Type B pancreatic cell (in vitro differentiated cells): Measurements from ENCODE around the gene HOXA13. TPM values are rescaled to one million over a fixed set of nuclear protein-coding genes. Genes with fewer than 3 reads are reported as not detected.

Source experiments
- DNase-seq: peaks from one replicate; pipeline ENCODE4 v3.0.0; 2021; ENCODE audit warnings: mixed read lengths; ENCODE audit not compliant: unreplicated experiment; ENCODE audit errors: extremely low spot score
- H3K27ac Mint-ChIP-seq: 2 replicates; pipeline ENCODE4 v1.8.0; 2021; ENCODE audit warnings: mild to moderate bottlenecking, mixed read lengths
- H3K27me3 Mint-ChIP-seq: 2 replicates; pipeline ENCODE4 v1.8.0; 2021; ENCODE audit warnings: mixed read lengths
- H3K36me3 Mint-ChIP-seq: 2 replicates; pipeline ENCODE4 v1.8.0; 2021; ENCODE audit warnings: mixed read lengths
- H3K4me1 Mint-ChIP-seq: one replicate; pipeline ENCODE4 v1.8.0; 2021; ENCODE audit warnings: mixed read lengths; ENCODE audit not compliant: unreplicated experiment
- H3K4me3 Mint-ChIP-seq: 2 replicates; pipeline ENCODE4 v1.8.0; 2021; ENCODE audit warnings: mild to moderate bottlenecking, mixed read lengths
- H3K9me3 Mint-ChIP-seq: 2 replicates; pipeline ENCODE4 v1.8.0; 2021; ENCODE audit warnings: mixed read lengths
- total RNA-seq: library from RNA; stranded (reverse); gene quantifications from 2 replicates; pipeline ENCODE4 v1.2.1, GENCODE V29; 2021; ENCODE audit warnings: low replicate concordance
- TF ChIP-seq, protein P1 (sequence below): fragments of 200-600 bp; sonication (generic); conservative IDR thresholded peaks from 2 replicates; pipeline ENCODE4 v1.5.0; 2021; ENCODE audit warnings: antibody characterized with exemption, mild to moderate bottlenecking

Gene HOXA13
- total RNA-seq, 1 donor from 2014 or later = 0.75 TPM

GRCh38 chr7:27165089-27165995, 34.5 kb downstream of the HOXA13 start, which contains the start of gene HOXA9:
HOXA9 (minus strand) TSS chr7:27165537; CDS start chr7:27165457, 80 bp downstream.
- DNase-seq = no peak
- peaks cover 84% of the 10 kb centered on the region for H3K27me3 Mint-ChIP-seq
- no peak within 1 kb of the TSS for H3K27ac Mint-ChIP-seq
- no peaks in the 10 kb centered on the region for H3K36me3 Mint-ChIP-seq
- H3K4me1 Mint-ChIP-seq = peaks cover 15% of the 10 kb centered on the region
- peak within 1 kb of the TSS; percentile 79 for H3K4me3 Mint-ChIP-seq
- H3K9me3 Mint-ChIP-seq = no peaks in the 10 kb centered on the region
- TF ChIP-seq, protein P1, sequence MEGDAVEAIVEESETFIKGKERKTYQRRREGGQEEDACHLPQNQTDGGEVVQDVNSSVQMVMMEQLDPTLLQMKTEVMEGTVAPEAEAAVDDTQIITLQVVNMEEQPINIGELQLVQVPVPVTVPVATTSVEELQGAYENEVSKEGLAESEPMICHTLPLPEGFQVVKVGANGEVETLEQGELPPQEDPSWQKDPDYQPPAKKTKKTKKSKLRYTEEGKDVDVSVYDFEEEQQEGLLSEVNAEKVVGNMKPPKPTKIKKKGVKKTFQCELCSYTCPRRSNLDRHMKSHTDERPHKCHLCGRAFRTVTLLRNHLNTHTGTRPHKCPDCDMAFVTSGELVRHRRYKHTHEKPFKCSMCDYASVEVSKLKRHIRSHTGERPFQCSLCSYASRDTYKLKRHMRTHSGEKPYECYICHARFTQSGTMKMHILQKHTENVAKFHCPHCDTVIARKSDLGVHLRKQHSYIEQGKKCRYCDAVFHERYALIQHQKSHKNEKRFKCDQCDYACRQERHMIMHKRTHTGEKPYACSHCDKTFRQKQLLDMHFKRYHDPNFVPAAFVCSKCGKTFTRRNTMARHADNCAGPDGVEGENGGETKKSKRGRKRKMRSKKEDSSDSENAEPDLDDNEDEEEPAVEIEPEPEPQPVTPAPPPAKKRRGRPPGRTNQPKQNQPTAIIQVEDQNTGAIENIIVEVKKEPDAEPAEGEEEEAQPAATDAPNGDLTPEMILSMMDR = no peak

DNA sequence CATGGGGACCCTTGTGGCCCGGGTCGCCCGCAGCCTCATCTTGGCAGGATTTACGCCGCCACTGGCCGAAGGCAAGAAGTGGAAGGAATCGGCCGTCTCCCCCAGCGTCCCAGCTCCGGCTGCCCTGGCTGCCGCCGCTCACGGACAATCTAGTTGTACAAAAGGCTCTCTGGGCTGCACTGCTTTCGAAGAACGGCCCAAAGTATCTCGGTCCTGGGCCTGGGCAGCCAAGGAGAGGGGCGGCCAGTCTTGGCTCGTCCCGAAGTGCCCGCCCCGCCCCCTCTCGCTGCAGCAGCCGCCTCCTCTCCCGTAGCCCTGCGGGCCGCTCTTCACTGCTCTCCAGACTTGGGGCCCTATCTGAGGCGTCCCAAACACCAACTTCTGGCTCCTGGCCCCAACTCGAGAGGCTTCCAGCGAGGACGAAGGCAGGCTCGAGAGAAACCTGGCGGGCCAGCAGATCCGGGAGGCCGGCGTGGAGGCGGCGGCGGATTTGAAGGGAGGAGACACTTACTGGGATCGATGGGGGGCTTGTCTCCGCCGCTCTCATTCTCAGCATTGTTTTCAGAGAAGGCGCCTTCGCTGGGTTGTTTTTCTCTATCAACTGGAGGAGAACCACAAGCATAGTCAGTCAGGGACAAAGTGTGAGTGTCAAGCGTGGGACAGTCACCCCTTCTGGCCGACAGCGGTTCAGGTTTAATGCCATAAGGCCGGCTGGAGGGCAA, 35.4 kb downstream of the HOXA13 start:
- H3K27me3 Mint-ChIP-seq = peaks cover 85% of the 10 kb centered on the region
- H3K4me1 Mint-ChIP-seq = peaks cover 15% of the 10 kb centered on the region
- no peaks in the 10 kb centered on the region for H3K9me3 Mint-ChIP-seq
- peak overlapping the region; percentile 79 for H3K4me3 Mint-ChIP-seq
- H3K36me3 Mint-ChIP-seq = no peaks in the 10 kb centered on the region
- no peak for DNase-seq
- TF ChIP-seq, protein P1 = peak; percentile 56
- peak overlapping the region; percentile 14 for H3K27ac Mint-ChIP-seq

GRCh38 chr7:27164045-27164366, 35.9 kb downstream of the HOXA13 start:
- peaks cover 88% of the 10 kb centered on the region for H3K27me3 Mint-ChIP-seq
- H3K27ac Mint-ChIP-seq = peak overlapping the region; percentile 14
- H3K9me3 Mint-ChIP-seq = no peaks in the 10 kb centered on the region
- no peaks in the 10 kb centered on the region for H3K36me3 Mint-ChIP-seq
- DNase-seq = no peak
- H3K4me1 Mint-ChIP-seq = peaks cover 15% of the 10 kb centered on the region
- TF ChIP-seq, protein P1 = no peak
- peak overlapping the region; percentile 79 for H3K4me3 Mint-ChIP-seq

DNA sequence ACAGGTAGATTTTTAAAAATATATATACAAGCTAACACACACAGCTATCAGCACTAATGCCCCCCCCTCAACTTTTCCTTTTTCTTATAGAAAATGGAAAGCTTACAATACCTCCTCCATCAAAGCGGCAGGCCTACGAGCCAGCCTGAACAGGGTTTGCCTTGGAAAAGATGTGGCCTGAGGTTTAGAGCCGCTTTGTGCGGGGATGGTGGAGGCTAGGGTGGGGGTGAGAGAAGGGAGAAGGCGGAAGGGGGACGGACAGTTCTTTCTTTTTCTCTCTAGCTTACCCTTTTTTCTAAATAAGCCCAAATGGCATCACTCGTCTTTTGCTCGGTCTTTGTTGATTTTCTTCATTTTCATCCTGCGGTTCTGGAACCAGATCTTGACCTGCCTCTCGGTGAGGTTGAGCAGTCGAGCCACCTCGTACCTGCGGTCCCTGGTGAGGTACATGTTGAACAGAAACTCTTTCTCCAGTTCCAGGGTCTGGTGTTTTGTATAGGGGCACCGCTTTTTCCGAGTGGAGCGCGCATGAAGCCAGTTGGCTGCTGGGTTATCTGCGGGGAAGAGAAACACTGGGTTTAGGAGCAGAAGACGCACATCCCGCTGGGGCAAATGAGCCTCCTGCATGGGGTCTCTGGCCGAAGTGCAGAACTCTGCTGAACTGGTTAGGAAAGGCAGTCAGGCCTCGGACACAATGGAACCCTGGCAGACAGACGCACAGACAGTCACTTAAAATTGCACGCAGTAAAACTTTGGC, 36.4 kb downstream of the HOXA13 start:
- TF ChIP-seq, protein P1 = no peak
- Mint-ChIP-seq H3K36me3 (no peaks in the 10 kb centered on the region), H3K9me3 (no peaks in the 10 kb centered on the region), H3K4me1 (peaks cover 14% of the 10 kb centered on the region), H3K4me3 (peak overlapping the region; percentile 79), H3K27me3 (peaks cover 88% of the 10 kb centered on the region), H3K27ac (peak overlapping the region; percentile 14)
- DNase-seq = no peak

DNA sequence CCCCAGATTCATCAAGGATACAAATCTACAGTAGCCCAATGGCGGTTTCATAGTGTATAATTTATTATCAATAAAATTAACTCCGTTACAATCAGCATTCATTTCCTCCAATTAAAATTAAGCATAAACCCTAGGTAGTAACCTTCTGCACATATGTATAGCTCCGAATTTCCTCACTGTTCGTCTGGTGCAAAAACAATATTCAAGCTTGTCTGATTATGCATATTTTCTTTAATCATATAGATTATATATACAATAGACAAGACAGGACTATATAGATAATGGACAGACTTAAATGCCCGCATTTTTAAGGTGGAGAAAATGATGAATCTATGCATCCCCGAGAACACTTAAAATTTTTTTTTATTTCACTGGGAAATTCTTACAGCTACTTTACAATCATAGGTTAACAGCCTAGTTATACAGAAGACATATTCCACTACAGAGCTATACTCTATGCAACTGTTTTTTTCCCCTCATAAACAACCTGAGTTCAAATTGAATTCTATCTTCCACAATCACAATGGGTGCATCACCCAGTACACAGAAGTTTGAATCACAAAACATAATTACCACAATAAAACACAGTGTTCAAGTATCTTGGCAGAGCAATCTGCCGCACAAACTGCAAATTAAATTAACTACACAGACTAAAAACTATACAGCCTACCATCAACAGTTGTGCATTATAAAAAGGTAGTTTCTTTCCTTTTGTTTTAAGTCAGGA, 37.2 kb downstream of the HOXA13 start:
- TF ChIP-seq, protein P1 = no peak
- Mint-ChIP-seq H3K4me1 (peaks cover 17% of the 10 kb centered on the region), H3K27ac (no peak overlapping the region), H3K27me3 (peaks cover 88% of the 10 kb centered on the region), H3K9me3 (peaks cover 5% of the 10 kb centered on the region), H3K4me3 (peak overlapping the region; percentile 58), H3K36me3 (peaks cover 4% of the 10 kb centered on the region)
- no peak for DNase-seq
